Type B pancreatic cell (in vitro differentiated cells): ENCODE measurements around the gene SESTD1. TPM values are rescaled to one million over a fixed set of nuclear protein-coding genes. Genes with fewer than 3 reads are reported as not detected.

ENCODE experiments used
- DNase-seq: peaks from one replicate; pipeline ENCODE4 v3.0.0; 2021; ENCODE audit warnings: mixed read lengths; ENCODE audit not compliant: unreplicated experiment; ENCODE audit errors: extremely low spot score
- H3K27ac Mint-ChIP-seq: 2 replicates; pipeline ENCODE4 v1.8.0; 2021; ENCODE audit warnings: mild to moderate bottlenecking, mixed read lengths
- H3K27me3 Mint-ChIP-seq: 2 replicates; pipeline ENCODE4 v1.8.0; 2021; ENCODE audit warnings: mixed read lengths
- H3K36me3 Mint-ChIP-seq: 2 replicates; pipeline ENCODE4 v1.8.0; 2021; ENCODE audit warnings: mixed read lengths
- H3K4me1 Mint-ChIP-seq: one replicate; pipeline ENCODE4 v1.8.0; 2021; ENCODE audit warnings: mixed read lengths; ENCODE audit not compliant: unreplicated experiment
- H3K4me3 Mint-ChIP-seq: 2 replicates; pipeline ENCODE4 v1.8.0; 2021; ENCODE audit warnings: mild to moderate bottlenecking, mixed read lengths
- H3K9me3 Mint-ChIP-seq: 2 replicates; pipeline ENCODE4 v1.8.0; 2021; ENCODE audit warnings: mixed read lengths
- CTCF ChIP-seq: fragments of 200-600 bp; sonication (generic); conservative IDR thresholded peaks from 2 replicates; pipeline ENCODE4 v1.5.0; 2021; ENCODE audit warnings: antibody characterized with exemption, mild to moderate bottlenecking
- total RNA-seq: library from RNA; stranded (reverse); gene quantifications from 2 replicates; pipeline ENCODE4 v1.2.1, GENCODE V29; 2021; ENCODE audit warnings: low replicate concordance

The SESTD1 gene
- total RNA-seq, 1 donor from 2014 or later = 75.9 TPM

GRCh38 chr2:179272406-179273192 is 8.0 kb upstream of the SESTD1 start:
- peak overlapping the region; percentile 80 for H3K27ac Mint-ChIP-seq
- H3K4me1 Mint-ChIP-seq = peaks cover 29% of the 10 kb centered on the region
- DNase-seq = no peak
- no peaks in the 10 kb centered on the region for H3K36me3 Mint-ChIP-seq
- H3K27me3 Mint-ChIP-seq = no peaks in the 10 kb centered on the region
- no peaks in the 10 kb centered on the region for H3K9me3 Mint-ChIP-seq
- H3K4me3 Mint-ChIP-seq = no peak overlapping the region
- TF ChIP-seq CTCF = no peak

GRCh38 chr2:179270689-179271088 is 6.1 kb upstream of the SESTD1 start:
- no peak for TF ChIP-seq CTCF
- Mint-ChIP-seq H3K36me3 (no peaks in the 10 kb centered on the region), H3K4me1 (peaks cover 34% of the 10 kb centered on the region)

GRCh38 chr2:179268277-179268925 is 3.8 kb upstream of the SESTD1 start:
- no peak overlapping the region for H3K4me3 Mint-ChIP-seq
- H3K9me3 Mint-ChIP-seq = no peaks in the 10 kb centered on the region
- peaks cover 13% of the 10 kb centered on the region for H3K27me3 Mint-ChIP-seq
- TF ChIP-seq CTCF = no peak
- H3K27ac Mint-ChIP-seq = no peak overlapping the region
- H3K4me1 Mint-ChIP-seq = peaks cover 26% of the 10 kb centered on the region
- DNase-seq = no peak
- no peaks in the 10 kb centered on the region for H3K36me3 Mint-ChIP-seq

More at GRCh38 chr2:179270689-179271088, 6.1 kb upstream of the SESTD1 start:
- H3K27me3 Mint-ChIP-seq = peaks cover 7% of the 10 kb centered on the region
- H3K4me3 Mint-ChIP-seq = no peak overlapping the region
- no peaks in the 10 kb centered on the region for H3K9me3 Mint-ChIP-seq
- H3K27ac Mint-ChIP-seq = no peak overlapping the region
- no peak for DNase-seq

GRCh38 chr2:179266271-179266670 is 1.6 kb upstream of the SESTD1 start:
- peaks cover 13% of the 10 kb centered on the region for H3K27me3 Mint-ChIP-seq
- no peak for TF ChIP-seq CTCF
- DNase-seq = no peak
- peak overlapping the region; percentile 80 for H3K4me3 Mint-ChIP-seq
- H3K9me3 Mint-ChIP-seq = peaks cover 4% of the 10 kb centered on the region
- no peaks in the 10 kb centered on the region for H3K36me3 Mint-ChIP-seq
- H3K27ac Mint-ChIP-seq = peak overlapping the region; percentile 66
- peaks cover 22% of the 10 kb centered on the region for H3K4me1 Mint-ChIP-seq

GRCh38 chr2:179265082-179265510 is 464 bp upstream of the SESTD1 start:
- Mint-ChIP-seq H3K27me3 (peaks cover 13% of the 10 kb centered on the region), H3K9me3 (peaks cover 4% of the 10 kb centered on the region), H3K27ac (peak overlapping the region; percentile 66)

More at GRCh38 chr2:179265082-179265510, 464 bp upstream of the SESTD1 start:
- TF ChIP-seq CTCF = no peak
- DNase-seq = no peak
- peaks cover 28% of the 10 kb centered on the region for H3K4me1 Mint-ChIP-seq
- peaks cover 7% of the 10 kb centered on the region for H3K36me3 Mint-ChIP-seq
- H3K4me3 Mint-ChIP-seq = peak overlapping the region; percentile 80
